NCI-H146 (cell line): ENCODE results near the gene PTPRCAP.
"Not testable (repeated sequence)": the region's sequence is repeated elsewhere in the genome, so short reads cannot be mapped to it uniquely, and the experiment has no call there.

Experiments used
- DNase-seq: peaks from one replicate; lab custom pipeline; 2025; lab: John Stamatoyannopoulos, UW

PTPRCAP gene

DNA sequence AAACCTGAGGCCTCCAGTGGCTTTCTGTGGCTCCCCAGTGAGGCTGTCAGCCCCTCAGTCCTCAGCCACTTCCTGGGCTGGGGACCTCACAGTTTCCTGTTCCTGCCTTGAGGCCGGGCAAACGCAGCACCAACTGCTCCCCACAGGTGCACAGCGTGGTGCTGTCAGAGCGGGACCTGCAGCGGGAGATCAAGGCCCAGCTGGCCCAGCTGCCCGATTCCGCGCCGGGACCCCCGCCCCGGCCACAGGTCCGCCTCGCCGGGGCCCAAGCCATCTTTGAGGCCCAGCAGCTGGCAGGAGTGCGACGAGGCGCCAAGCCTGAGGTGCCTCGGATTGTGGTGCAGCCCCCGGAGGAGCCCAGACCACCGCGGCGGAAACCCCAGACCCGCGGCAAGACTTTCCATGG lies 28.2 kb downstream of the PTPRCAP start:
- DNase-seq: no peak

DNA sequence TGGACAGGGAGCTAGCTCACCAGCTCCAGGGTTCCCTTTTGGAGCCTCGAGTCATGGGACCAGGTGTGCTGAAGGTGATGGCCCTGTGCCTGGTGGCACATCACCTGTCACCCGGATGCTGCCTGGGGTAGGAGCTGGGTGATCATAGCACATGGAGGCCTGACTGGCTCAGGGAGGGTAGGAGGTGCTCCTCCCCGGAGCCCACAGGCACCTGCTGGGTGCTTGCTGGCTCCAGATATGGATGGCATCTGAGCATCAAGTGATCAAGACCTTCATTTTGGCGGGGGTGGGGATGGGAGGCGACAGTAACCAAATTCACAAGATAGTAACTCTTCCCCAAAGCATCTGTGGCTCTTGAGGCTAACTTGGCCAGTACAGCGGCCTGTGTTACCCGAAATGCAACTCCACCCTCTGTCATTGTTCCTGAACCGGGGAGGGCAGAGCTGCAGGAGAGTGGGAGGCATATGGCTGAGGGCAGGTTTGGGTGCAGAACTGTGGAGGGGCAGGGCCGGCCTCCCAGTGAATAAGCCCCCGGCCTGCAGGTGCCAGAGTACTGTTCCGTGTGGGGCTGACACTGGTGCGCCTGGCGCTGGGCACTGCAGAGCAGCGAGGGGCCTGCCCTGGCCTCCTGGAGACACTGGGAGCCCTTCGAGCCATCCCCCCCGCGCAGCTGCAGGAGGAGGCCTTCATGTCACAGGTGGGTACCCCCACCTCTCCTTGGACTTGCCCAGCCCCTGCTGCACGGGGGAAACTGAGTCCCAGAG lies 28.9 kb downstream of the PTPRCAP start:
- no peak for DNase-seq

DNA sequence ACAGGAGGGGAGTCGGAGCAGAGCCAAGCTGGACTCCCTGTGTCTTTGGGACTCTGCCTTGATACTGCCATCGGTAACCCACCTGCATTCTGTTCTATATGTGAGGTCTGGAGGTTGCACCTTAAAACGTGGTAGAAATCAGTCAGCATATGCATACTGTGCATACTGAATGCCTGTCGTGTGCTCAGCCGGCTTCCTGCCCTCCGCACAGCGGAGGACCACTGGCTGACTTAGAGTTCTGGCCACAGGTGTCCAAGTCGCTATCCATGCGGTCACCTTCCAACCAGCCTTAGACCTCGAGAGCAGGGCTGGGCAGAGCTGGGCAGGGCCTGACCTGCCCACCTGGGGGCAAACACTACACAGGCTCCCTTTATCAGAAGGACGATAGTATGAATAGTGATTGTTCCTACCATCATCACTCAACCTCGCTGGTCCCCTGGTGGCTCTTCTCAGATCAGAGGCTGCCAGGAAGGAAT lies 29.8 kb downstream of the PTPRCAP start:
- DNase-seq: no peak

DNA sequence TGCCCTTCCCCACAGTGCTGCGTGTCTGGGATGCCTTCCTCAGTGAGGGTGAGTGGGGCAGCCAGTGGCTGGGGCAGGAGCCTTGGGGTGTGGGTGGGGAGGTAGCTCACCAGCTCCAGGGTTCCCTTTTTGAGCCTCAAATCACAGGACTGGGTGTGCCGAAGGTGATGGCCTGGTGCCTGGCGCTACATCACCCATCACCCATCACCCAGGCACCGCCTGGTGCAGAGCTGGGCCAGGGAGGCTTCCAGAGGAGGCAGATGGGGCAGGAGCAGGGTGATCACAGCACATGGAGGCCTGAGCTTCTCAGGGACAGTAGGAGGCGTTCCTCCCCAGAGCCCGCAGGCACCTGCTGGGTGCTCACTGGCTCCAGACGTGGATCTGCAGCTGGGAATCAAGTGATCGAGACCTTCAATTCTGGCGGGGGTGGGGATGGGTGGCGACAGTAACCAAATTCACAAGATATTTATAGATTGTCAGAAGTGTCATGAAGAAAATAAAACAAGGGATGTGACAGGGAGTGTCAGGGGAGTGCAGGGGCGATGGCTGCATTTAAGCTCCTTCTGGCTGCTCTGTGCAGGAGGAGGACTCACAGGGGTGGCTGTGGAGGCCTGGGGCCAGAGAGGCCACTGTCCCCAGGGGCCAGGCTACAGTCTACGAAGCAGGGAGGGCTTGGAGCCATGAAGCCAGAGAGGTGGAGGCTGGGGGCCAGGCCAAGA lies 30.4 kb downstream of the PTPRCAP start:
- DNase-seq: peak; percentile 17

GRCh38 chr11:67406420-67406968 lies 31.0 kb downstream of the PTPRCAP start:
- no peak for DNase-seq

DNA sequence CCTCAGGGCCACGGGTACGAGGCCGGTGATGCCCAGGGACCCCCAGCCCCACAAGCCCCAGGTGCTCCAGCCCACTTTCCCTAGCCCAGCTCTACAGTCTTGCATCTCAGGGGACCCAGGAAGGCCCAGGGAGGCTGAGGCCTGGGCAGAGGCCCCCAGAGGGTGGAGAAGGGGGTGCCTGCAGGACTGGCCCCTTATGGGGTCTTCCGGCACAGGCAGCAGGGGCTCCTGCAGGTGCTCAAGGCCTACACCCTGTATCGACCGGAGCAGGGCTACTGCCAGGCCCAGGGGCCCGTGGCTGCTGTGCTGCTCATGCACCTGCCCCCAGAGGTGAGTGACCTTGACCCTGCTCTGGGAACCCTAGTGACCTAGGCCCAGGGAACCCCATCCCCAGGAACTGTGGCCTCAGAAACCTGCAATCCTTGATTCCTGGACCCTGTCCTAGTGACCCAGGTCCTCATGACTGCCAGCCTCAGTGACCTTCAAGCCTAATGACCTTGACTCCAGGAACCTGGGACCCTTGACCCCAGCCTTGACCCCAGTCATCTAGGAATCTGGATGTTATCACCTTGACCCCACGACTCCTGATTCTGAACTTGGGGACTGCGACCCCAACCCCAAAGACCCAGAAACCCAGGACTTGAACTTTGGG lies 31.7 kb downstream of the PTPRCAP start:
- no peak for DNase-seq

DNA sequence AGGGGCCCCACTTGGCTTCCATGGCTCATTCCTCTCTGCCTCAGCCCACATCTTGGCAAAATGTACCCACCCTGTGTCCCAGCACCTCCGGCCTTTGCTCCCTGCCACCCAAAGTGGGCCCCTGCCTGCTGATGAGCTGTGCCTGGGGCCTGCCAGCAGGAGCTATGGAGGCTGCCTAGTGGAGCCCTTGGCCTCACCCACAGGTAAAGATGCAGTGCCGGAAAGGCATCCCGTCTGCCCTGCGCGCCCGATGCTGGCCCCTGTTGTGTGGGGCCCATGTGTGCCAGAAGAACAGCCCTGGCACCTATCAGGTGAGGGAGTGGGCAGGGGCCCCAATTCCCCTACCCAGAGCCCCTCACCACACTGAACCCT lies 32.3 kb downstream of the PTPRCAP start:
- DNase-seq: no peak

GRCh38 chr11:67404515-67405195 lies 32.8 kb downstream of the PTPRCAP start:
- DNase-seq: no peak

DNA sequence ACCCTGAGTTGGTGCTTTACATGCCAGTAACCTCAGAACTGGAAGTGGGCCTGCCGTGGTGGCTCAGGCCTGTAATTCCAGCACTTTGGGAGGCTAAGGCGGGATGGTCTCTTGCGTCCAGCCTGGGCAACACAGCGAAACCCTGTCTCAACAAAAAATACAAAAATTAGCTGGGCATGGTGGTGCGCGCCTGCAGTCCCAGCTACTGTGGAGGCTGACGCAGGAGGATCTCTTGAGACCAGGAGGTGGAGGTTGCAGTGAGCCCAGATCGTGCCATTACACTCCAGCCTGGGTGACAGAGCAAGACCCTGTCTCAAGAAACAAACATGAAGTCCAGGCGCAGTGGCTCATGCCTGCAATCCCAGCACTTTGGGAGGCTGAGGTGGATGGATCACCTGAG lies 34.4 kb downstream of the PTPRCAP start:
- not testable (repeated sequence) for DNase-seq

DNA sequence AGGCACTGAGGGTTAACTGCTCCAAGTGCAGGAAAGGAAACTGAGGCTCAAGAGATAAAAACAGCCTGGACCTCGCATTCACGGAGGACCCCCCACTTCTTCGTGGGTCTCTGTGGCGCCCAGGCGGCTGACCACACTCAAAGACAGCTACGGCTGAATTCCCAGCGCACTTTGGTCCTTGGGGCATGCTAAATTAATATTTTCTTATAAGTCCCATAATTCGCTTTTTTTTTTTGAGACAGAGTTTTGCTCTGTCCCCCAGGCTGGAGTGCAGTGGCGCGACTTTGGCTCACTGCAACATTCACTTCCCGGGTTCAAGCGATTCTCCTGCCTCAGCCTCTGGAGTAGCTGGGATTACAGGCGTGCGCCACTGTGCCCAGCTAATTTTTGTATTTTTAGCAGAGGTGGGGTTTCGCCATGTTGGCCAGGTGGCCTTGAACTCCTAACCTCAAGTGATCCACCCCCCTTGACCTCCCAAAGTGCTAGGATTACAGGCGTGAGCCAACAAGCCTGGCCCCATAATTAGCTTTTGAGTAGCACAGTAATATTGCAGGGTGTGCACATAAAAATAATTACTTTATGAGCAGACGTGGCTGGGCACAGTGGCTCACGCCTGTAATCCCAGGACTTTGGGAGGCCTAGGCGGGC lies 35.2 kb downstream of the PTPRCAP start:
- not testable (repeated sequence) for DNase-seq

DNA sequence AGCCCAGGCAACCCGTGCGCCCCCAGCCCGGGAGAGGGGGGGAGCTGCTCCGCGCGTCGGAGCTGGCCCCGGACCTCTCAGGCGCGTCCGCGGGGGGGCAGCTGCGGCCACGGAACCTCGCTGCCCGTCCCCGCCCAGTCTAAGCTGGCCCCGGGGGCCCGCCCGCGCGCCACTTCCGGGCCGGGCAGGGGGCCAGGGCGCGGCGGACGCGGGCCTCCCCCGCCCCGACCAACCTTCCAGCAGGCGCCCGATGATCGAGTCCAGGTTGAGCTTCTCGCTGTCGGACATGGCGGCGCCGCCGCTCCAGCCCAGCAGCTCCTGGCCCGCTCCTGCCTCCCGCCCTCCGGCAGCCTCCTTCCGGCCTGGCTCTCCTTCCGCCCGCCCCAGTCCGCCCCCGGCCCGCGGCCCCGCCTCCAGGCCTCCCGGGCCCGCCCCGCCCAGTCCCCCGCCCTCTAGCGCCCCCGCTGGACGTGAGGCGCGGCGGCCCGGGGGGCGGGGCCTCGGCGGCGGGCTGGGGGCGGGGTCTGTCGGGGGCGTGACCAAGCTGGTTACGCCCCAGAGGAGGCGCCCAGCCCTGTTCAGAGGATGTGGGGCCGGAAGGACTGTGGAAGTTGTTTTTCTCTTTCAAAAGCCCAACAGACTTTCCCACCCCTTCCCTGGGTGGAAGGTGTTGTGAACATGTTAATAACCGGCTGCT lies 35.8 kb downstream of the PTPRCAP start, which contains the start of gene PPP1CA:
TSS of gene PPP1CA (minus strand) at position 364 of the 697 bp plus-strand sequence. CDS start at position 288, 76 bp downstream.
- DNase-seq: peak; percentile 95

DNA sequence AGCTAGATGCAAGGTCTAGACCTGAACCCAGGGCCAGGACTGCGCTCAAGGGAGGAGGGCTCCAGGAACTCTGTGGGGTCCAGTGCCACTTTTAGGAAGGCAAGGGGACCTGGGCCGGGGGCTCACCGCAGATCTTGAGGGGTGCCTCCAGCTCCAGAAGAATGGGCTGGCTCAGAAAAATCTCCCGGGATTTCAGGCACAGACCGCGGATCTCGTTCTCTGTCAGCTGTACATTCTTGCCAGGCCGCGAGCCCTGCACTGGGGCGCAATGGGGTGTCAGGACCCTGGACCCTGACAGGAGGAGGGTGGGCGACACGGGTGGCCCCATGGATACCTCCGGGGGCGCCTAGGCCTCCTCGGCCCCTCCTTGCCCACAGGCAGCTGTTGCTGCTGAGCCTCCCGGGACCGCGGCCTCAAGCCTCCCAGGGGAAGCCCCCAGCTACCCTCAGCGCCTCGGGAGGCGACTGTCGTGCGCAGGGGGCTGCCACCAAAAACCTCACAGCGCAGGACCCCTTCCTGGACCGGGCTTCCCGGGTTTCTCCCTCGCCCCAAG lies 36.5 kb downstream of the PTPRCAP start:
- no peak for DNase-seq

- no peak for DNase-seq
These were observed 37.1 kb downstream of the PTPRCAP start for GRCh38 chr11:67400251-67400941.

GRCh38 chr11:67398661-67399563 lies 38.6 kb downstream of the PTPRCAP start:
- DNase-seq: no peak

- DNase-seq: no peak
These were observed 39.4 kb downstream of the PTPRCAP start for GRCh38 chr11:67397986-67398660.

GRCh38 chr11:67397536-67397935 lies 39.9 kb downstream of the PTPRCAP start:
- DNase-seq: no peak

GRCh38 chr11:67396587-67397389 lies 40.7 kb downstream of the PTPRCAP start:
- no peak for DNase-seq
